ENCODE measurements around the gene MAD1L1. TPM values are rescaled to one million over a fixed set of nuclear protein-coding genes. Genes with fewer than 3 reads are reported as not detected.

MAD1L1 gene
- polyA plus RNA-seq, 3 donors = 10.7 to 48.1 (median 18.4) TPM

GRCh38 chr7:2225336-2225735 lies 7.4 kb downstream of the MAD1L1 start:
- WGBS, 3 donors = 78 to 94% (median 94%) methylated on average over 14 of the region's 14 CpGs
- H3K27ac ChIP-seq (ENCODE audit: low read depth, low read length) = no peak overlapping the region

GRCh38 chr7:2224934-2225333 lies 7.8 kb downstream of the MAD1L1 start:
- no peak overlapping the region for H3K27ac ChIP-seq (ENCODE audit: low read depth, low read length)
- WGBS, 3 donors = 71 to 79% (median 72%) methylated on average over 4 of the region's 4 CpGs

GRCh38 chr7:2224491-2224928 lies 8.2 kb downstream of the MAD1L1 start:
- WGBS, 3 donors = 71 to 93% (median 75%) methylated on average over 13 of the region's 13 CpGs
- H3K27ac ChIP-seq (ENCODE audit: low read depth, low read length) = no peak overlapping the region

GRCh38 chr7:2223321-2223720 lies 9.4 kb downstream of the MAD1L1 start:
- no peak overlapping the region for H3K27ac ChIP-seq (ENCODE audit: low read depth, low read length)
- 93 to 94% (median 94%) methylated on average over 17 of the region's 17 CpGs for WGBS, 3 donors

- H3K27ac ChIP-seq (ENCODE audit: low read depth, low read length) = no peak overlapping the region
- 93 to 95% (median 95%) methylated on average over 22 of the region's 22 CpGs for WGBS, 3 donors
These were observed 10.2 kb downstream of the MAD1L1 start for GRCh38 chr7:2222516-2222915.

- no peak overlapping the region for H3K27ac ChIP-seq (ENCODE audit: low read depth, low read length)
- WGBS, 3 donors = 90 to 95% (median 90%) methylated on average over 17 of the region's 17 CpGs
These were observed 11.8 kb downstream of the MAD1L1 start for GRCh38 chr7:2220954-2221353.

GRCh38 chr7:2220506-2220905 lies 12.2 kb downstream of the MAD1L1 start:
- 85 to 94% (median 91%) methylated on average over 16 of the region's 16 CpGs for WGBS, 3 donors
- H3K27ac ChIP-seq (ENCODE audit: low read depth, low read length) = no peak overlapping the region

GRCh38 chr7:2220030-2220429 lies 12.7 kb downstream of the MAD1L1 start:
- WGBS, 3 donors = 91 to 97% (median 92%) methylated on average over 18 to 19 of the region's 19 CpGs
- no peak overlapping the region for H3K27ac ChIP-seq (ENCODE audit: low read depth, low read length)

GRCh38 chr7:2219606-2220005 lies 13.1 kb downstream of the MAD1L1 start:
- no peak overlapping the region for H3K27ac ChIP-seq (ENCODE audit: low read depth, low read length)
- WGBS, 3 donors = 96 to 100% (median 98%) methylated on average over 5 to 8 of the region's 8 CpGs

GRCh38 chr7:2219136-2219535 lies 13.6 kb downstream of the MAD1L1 start:
- WGBS, 3 donors = 91 to 94% (median 93%) methylated on average over 15 of the region's 15 CpGs
- H3K27ac ChIP-seq (ENCODE audit: low read depth, low read length) = no peak overlapping the region

GRCh38 chr7:2218444-2218785 lies 14.3 kb downstream of the MAD1L1 start:
- no peak overlapping the region for H3K27ac ChIP-seq (ENCODE audit: low read depth, low read length)
- 89 to 96% (median 95%) methylated on average over 9 of the region's 9 CpGs for WGBS, 3 donors

- no peak overlapping the region for H3K27ac ChIP-seq (ENCODE audit: low read depth, low read length)
- 88 to 92% (median 90%) methylated on average over 19 of the region's 19 CpGs for WGBS, 3 donors
These were observed 14.9 kb downstream of the MAD1L1 start for GRCh38 chr7:2217716-2218443.

- no peak overlapping the region for H3K27ac ChIP-seq (ENCODE audit: low read depth, low read length)
- WGBS, 3 donors = 86 to 93% (median 86%) methylated on average over 10 of the region's 10 CpGs
These were observed 15.5 kb downstream of the MAD1L1 start for GRCh38 chr7:2217206-2217605.

- WGBS, 3 donors = 92 to 93% (median 92%) methylated on average over 16 to 17 of the region's 17 CpGs
- H3K27ac ChIP-seq (ENCODE audit: low read depth, low read length) = no peak overlapping the region
These were observed 16.9 kb downstream of the MAD1L1 start for GRCh38 chr7:2215851-2216250.

- H3K27ac ChIP-seq (ENCODE audit: low read depth, low read length) = no peak overlapping the region
- 74 to 91% (median 79%) methylated on average over 9 of the region's 9 CpGs for WGBS, 3 donors
These were observed 18.1 kb downstream of the MAD1L1 start for GRCh38 chr7:2214636-2215035.

GRCh38 chr7:2213551-2214215 lies 19.1 kb downstream of the MAD1L1 start:
- WGBS, 3 donors = 91 to 97% (median 93%) methylated on average over 15 of the region's 15 CpGs
- no peak overlapping the region for H3K27ac ChIP-seq (ENCODE audit: low read depth, low read length)

GRCh38 chr7:2212906-2213305 lies 19.8 kb downstream of the MAD1L1 start:
- WGBS, 3 donors = 95 to 98% (median 98%) methylated on average over 10 of the region's 10 CpGs
- H3K27ac ChIP-seq (ENCODE audit: low read depth, low read length) = no peak overlapping the region

- WGBS, 3 donors = 96% methylated on average over 13 of the region's 13 CpGs
- no peak overlapping the region for H3K27ac ChIP-seq (ENCODE audit: low read depth, low read length)
These were observed 20.8 kb downstream of the MAD1L1 start for GRCh38 chr7:2211926-2212325.

- 86 to 93% (median 91%) methylated on average over 15 of the region's 15 CpGs for WGBS, 3 donors
- H3K27ac ChIP-seq (ENCODE audit: low read depth, low read length) = no peak overlapping the region
These were observed 21.4 kb downstream of the MAD1L1 start for GRCh38 chr7:2211259-2211880.

Data from adipose tissue (tissue), 3 donors.